HG03280 (cell line): ENCODE measurements around the gene IZUMO2.
"Not testable (repeated sequence)": the region's sequence is repeated elsewhere in the genome, so short reads cannot be mapped to it uniquely, and the experiment has no call there.

Experiments used
- ATAC-seq: cut with Tn5 transposase; IDR thresholded peaks from one replicate; pipeline ENCODE4 v1.9.1; 2021; ENCODE audit warnings: mild to moderate bottlenecking, moderate library complexity; ENCODE audit not compliant: unreplicated experiment

Gene IZUMO2

GRCh38 chr19:50140118-50140845 is 22.8 kb downstream of the IZUMO2 start:
- not testable (repeated sequence) for ATAC-seq

DNA sequence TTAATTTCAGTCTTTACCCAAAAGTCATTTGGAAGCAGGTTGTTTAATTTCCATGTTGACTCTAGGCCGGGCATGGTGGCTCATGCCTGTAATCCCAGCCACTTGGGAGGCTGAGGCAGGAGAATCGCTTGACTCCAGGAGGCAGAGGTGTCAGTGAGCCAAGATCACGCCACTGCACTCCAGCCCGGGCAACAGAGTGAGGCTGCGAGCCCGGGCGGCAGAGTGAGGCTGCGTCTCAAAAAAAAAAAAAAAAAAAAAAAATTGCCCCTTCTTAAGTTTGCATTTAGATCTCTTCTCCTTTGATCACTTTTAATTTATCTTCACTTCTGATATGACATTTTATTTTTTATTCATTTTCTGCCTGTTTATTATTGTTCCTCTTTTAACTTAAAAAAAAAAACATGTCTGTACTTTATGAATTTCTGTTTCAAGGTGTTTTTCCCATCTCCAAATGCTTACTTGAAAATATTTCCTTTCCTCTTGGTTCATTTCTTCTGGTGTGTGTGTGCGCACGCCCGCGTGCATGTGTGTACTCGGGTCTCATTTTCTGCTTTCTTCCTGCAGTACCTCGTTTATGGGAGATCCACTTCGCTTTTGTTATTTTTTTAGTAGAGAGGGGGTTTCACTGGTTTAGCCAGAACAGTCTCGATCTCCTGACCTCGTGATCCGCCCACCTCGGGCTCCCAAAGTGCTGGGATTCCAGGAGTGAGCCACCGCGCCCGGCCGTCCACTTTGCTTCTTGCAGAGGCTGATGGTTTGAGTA is 26.3 kb downstream of the IZUMO2 start:
- ATAC-seq, result not testable (repeated sequence)

DNA sequence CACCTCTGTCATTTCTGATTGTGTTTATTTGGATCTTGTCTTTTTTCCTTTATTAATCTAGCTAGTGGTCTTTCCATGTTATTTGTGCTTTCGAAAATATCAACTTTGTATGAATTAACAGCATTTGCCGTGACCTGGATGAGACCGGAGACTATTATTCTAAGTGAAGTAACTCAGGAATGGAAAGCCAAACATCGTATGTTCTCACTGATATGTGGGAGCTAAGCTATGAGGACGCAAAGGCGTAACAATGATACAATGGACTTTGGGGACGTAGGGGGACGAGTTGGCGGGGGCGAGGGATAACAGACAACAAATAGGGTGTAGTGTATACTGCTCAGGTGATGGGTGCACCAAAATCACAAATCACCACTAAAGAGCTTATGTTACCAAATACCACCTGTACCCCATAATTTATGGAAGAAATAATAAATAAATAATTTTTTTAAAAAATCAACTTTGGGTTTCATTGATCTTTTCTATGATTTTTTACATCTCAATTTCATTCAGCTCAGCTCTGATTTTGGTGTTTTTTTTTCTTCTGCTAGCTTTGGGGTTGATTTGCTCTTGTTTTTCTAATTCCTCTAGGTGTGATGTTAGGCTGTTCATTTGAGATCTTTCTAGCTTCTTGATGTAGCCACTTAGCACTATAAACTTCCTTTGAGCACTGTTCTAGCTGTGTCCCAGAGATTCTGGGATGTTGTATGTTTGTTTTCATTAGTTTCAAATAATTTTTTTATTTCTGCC is 27.1 kb downstream of the IZUMO2 start:
- not testable (repeated sequence) for ATAC-seq

DNA sequence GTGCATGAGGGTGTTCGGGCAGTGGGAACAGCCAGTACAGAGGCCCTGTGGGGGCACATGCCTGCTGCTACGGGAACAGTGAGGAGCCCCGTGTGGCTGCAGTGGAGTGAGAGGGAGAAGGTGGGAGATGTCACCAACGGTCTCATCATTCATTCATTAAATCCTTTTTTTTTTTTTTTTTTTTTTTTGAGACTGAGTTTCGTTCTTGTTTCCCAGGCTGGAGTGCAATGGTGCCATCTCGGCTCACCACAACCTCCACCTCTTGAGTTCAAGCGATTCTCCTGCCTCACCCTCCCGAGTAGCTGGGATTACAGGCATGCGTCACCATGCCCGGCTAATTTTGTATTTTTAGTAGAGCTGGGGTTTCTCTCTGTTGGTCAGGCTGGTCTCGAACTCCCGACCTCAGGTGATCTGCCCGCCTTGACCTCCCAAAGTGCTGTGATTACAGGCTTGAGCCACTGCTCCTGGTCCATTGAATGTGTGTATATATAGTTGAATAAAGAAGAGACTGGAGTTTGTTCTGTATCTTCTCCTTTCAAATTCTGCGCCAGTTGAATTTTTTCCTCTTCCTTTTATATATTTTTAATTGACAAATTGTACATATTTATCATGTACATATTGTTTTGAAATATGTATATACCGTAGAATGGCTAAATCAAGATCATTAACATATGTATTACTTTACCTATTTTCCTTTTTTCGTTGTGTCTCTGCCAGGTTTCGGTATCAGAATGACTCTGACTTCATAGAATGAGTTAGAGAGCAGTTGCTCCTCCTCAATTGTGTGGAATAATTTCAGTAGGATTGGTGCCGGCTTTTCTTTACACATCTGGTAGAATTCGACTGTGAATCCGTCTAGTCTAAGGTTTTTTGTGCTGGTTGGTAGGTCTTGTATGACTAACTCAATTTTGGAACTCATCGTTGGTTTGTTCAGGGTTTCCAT is 28.0 kb downstream of the IZUMO2 start:
- not testable (repeated sequence) for ATAC-seq

- ATAC-seq, result not testable (repeated sequence)
These were observed 29.3 kb downstream of the IZUMO2 start for GRCh38 chr19:50133518-50134492.

DNA sequence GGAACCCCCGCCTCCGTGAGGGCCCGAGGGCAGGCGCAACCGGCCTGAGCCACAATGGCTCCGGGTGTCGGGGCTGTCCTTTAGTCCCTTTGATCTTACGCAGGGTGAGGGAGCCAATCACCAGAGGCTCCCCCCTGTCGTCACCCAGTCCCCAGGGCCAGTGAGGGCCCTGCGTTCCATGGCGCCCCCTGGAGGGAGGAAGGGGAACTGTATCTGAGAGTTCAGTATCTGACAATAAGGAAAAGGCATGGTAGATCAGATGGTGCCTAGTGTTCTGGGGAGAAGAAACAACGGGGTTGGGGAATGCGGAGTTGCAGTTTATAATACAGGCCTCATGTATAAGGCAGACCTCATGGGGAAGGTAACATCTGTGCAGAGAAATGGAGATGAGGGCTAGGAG is 59.1 kb downstream of the IZUMO2 start:
- not testable (repeated sequence) for ATAC-seq

DNA sequence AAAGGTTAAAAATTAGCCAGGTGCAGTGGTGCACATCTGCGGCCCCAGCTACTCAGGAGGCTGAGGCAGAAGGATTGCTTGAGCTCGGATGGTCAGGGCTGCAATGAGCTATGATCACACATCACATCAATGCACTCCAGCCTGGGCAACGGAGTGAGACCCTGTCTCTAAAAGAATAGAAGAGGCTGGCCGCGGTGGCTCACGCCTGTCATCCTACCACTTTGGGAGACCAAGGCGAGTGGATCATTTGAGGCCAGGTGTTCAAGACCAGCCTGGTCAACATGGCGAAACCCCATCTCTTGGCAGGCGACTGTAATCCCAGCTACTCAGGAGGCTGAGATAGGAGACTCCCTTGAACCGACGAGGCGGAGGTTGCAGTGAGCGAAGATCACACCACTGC is 59.7 kb downstream of the IZUMO2 start:
- not testable (repeated sequence) for ATAC-seq
